HG03460 (cell line): Measurements from ENCODE around the gene COL17A1.

Experiments used
- ATAC-seq: cut with Tn5 transposase; IDR thresholded peaks from one replicate; pipeline ENCODE4 v1.9.1; 2021; ENCODE audit not compliant: unreplicated experiment

Gene COL17A1

DNA sequence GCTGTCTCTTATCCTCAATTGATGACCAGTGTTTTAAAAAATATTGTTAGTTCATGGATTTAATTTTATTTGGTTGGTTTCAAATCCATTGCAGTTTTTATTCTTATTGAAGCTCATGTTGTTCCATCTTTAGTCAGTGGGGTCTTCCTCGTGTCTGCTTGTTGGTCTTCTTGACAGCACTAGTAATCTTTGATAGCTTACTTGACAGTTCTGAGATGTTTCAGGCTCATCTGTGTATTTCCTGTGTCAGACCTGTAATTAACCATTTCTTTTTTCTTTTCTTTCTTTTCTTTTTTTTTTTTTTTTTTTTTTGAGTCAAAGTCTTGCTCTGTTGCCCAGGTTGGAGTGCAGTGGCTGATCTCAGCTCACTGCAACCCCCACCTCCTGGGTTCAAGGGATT lies 90.5 kb downstream of the COL17A1 start:
- ATAC-seq, result no peak

DNA sequence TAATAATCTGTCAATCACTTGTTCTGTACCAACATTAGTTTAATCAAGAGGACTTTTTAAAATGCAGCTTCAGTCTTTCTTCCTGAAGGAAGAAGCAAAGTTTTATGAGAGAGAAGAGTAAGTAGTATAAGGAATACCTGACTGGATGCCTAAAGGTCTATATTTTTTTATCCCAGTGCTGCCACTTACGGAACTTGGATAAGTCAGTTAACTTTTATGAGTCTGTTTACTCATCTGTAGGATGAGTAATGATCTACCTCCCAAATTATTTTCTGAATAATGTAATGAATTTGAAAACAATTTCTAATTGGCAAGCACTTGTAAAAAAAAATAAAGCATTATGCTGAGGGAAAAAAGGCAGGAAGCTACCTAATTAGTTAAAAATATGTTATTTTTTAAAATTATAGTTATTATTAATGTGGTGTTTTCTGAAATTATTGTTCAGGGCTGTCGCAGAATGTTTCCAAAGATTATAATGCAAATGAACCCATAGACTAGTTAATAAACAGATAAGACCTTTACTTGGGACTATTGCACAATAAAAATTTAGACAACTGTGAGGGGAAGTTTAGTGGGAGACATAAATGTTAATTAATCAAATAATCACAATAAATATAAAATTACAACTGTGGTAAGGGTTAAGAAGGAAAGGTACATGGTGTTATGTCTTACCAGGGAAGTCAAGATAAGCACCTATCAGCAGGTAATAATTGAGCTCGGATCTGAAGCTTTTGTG lies 94.1 kb downstream of the COL17A1 start:
- no peak for ATAC-seq

DNA sequence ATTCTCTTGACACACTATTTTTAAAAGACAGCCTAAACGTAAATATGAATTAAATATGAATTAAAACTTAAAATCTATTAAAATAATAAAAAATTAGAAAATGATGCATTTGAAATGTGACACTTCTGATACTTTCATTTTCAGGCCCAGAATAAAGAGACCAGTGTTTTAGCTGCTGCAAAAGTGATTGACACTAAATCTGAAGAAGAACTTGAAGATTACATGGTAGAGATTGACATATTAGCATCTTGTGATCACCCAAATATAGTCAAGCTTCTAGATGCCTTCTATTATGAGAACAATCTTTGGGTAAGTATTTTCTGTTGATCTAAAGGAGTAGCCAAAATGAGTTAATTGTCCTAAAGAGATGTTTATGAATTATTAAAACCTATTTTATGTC lies 95.1 kb downstream of the COL17A1 start:
- no peak for ATAC-seq

DNA sequence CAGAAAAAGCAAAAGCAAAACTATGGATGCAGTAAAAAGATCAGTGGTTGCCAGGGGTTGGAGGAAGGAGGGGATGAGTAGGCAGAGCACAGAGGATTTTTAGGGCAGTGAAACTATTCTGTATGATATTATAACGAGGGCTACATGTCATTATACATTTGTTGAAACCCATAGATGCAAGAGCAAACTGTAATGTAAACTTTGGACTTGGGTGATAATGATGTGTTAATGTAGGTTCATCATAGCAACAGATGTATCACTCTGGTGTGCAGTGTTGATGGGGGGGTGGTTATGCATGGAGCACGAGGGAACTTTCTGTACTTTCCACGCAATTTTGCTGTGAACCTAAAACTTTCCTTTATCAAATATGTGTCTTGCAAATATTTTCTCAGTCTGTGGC lies 95.6 kb downstream of the COL17A1 start:
- no peak for ATAC-seq

DNA sequence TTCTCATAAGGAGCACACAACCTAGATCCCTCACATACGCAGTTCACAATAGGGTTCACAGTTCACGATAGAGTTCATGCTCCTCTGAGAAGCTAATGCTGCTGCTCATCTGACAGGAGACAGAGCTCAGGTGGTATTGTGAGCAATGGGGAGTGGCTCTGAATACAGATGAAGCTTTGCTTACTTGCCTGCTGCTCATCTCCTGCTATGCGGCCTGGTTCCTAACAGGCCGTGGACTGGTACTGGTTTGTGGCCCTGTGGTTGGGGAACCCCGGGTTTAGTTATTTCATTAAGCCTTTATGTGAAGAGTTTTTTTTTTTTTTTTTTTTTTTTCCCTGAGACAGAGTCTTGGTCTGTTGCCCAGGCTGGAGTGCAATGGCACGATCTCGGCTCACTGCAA lies 99.3 kb downstream of the COL17A1 start:
- no peak for ATAC-seq

DNA sequence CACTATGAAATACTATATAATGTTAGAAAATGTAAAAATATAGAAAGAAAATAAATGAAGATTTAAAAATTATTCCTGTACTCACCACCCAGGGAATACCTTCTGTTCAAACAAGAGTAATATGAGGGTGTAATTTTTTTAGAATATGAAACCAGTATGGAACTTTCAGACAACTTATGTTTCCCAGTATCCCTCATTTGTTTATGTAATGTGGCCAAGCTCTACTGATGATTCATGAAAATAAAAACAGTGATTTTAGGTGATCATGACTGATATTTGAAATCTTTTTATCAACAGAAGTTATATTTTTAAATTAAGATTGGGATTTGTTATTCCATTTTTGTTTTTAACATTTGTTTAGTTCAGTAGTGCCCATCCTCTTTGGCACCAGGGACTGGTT lies 100.0 kb downstream of the COL17A1 start:
- ATAC-seq, result no peak

DNA sequence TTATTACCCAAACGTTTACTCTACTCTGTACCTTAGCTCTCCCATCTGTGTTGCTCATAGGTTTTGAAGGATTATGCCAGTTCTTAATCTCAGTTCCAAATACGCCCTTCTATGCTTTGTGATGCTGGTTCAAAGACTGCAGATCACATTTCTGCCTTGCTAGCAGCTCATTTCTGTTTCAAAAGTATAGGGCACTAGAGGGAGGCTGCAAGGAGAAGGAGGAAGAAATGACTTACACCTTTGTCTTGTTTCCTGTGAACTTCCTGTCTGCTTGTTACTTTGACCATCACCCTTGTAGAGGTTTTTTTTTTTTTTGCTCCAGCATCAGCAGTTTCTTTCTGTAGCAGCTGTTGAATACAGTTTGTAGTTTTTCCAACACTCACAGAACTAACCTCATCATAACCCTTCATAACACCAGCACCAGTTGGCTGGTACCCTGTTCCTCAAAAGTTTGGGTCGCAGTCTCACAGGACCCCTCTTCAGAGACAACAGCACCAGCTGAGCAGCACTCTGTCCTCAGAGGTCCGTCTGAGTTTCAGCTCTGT lies 102.2 kb downstream of the COL17A1 start:
- ATAC-seq, result peak; percentile 90

DNA sequence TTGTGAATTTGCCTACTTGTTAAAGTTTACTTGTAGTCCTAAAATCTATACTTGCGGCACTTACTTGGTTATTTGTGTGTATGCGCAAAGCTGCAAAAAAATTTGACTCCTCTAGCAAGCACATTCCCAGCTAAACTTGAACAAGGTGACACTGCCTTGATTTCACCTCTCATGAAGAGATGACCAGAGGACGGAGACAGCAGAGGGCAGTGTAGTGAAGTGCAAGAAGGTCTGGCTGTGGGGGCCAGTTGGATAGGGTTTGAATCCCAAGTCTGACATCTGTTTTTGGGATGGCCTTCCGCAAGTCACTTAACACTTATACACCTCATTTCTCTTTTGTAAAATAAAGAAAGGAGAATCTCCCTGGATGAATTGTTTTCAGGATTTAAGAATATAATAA lies 103.0 kb downstream of the COL17A1 start:
- ATAC-seq, result no peak
